SK-MEL-5 (cell line): ENCODE data around the gene TP53I11. TPM values are rescaled to one million over a fixed set of nuclear protein-coding genes. Genes with fewer than 3 reads are reported as not detected.

ENCODE experiments used
- DNase-seq: peaks from one replicate; pipeline ENCODE4 v3.0.0-alpha.2; 2016; ENCODE audit warnings: low read depth, low spot score
- in situ Hi-C: cut with HindIII; loops from 2 replicates; pipeline ENCODE4 v1.10.0; 2016; ENCODE audit warnings: low sequenced_read_pairs, high pct_unique_total_duplicates, low pct_unique_long_range_greater_than_20kb
- total RNA-seq: library from RNA; depleted of rRNA; stranded (reverse); fragments of >200 nt; shearing (Covaris generic); gene quantifications from 2 replicates; pipeline ENCODE4 v1.2.3, GENCODE V29; 2014

TP53I11 gene
- total RNA-seq, 1 experiment from 2014 or later, result 3.2 TPM

DNA sequence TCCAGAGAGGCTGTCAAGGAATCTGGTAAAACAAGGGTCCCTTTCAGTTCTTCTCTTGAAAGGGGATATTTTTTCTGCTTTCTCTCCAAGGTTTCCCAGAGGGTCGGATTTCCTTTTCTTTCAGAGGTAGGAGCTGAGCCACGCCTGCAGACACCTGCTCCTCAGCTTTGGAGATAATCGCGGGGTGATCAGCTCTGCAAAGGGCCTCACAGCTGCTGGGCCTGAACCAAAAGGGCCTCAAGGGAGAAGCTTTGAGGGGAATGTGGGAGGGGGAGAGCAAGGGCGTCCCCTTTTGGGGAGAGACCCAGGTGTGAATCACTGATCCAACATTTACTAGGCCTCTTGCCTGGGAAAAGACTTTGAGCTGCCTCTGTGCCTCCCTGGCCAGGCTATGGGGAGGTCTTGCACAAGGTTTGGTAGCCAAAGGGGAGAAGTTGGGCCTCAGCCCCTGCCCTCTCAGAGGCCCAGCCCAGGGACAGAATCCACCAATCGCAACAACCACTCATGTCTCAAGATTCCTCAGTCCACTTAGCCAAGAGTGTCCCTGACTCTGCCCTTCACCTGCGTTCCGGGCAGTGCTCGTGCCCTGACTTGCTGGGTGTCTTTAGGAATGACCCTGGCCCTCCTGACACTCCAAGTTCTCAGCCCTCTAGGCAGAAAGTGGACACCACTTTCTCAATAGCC lies 14.0 kb upstream of the TP53I11 start:
- in situ Hi-C loops, result no loop called here
- no peak for DNase-seq

DNA sequence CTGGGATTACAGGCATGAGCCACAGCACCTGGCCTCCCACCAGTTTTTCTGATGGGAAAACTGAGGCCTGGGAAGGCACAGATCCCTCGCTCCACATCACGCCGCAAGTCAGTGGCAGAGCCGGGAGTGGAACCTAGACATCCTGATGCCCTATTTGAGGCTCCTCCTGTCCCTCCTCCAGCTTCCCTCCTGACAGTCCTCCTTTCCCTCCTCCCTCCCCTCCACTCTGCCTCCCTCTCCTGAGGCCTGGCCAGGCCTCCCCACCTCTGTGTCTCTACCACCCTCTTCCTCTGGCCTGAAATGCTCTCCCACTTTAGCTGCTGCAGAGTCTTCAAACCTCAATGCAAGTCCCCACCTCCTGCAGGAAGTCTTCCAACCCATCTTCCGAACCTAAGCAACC lies 13.3 kb upstream of the TP53I11 start:
- no peak for DNase-seq
- in situ Hi-C loops, result no loop called here

DNA sequence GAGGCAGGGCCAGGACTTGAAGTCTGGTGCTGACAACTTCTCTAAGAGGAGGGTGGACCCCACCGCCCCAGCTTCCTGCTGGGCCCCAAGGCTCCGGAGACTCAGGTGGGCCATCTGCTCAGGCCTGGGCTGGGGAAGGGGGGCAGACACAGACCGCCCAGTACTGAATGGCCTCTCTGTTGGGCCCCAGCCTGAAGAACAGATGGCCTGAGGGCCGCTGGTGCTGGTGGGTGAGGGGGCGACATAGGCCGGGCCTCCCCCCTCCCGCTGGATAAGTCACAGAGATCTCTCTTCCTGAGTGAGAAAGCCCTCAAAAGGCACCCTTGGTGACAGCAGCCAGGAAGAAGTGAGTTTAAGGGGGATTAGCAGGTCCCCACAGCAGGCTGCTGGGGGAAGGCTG lies 12.5 kb upstream of the TP53I11 start:
- no peak for DNase-seq
- in situ Hi-C loops, result no loop called here

DNA sequence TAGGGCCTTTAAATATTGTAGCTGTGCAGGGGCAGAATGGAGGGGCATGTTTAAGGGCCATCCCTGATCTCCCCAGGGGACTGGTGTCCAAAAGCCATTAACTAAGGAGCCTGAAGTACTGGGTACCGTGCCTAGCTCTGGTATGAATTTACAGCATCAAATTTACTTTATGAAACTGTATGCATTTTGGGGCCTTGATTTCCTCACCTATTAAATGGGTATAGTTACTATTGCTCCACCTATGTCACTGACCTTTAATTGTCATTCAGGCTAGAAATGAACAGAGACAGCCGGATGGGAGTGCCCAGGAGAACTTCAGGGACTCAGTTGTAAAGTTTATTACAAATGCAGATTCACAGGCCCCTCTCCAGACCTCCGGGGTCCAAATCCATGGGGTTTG lies 11.8 kb upstream of the TP53I11 start:
- in situ Hi-C loops, result no loop called here
- no peak for DNase-seq

DNA sequence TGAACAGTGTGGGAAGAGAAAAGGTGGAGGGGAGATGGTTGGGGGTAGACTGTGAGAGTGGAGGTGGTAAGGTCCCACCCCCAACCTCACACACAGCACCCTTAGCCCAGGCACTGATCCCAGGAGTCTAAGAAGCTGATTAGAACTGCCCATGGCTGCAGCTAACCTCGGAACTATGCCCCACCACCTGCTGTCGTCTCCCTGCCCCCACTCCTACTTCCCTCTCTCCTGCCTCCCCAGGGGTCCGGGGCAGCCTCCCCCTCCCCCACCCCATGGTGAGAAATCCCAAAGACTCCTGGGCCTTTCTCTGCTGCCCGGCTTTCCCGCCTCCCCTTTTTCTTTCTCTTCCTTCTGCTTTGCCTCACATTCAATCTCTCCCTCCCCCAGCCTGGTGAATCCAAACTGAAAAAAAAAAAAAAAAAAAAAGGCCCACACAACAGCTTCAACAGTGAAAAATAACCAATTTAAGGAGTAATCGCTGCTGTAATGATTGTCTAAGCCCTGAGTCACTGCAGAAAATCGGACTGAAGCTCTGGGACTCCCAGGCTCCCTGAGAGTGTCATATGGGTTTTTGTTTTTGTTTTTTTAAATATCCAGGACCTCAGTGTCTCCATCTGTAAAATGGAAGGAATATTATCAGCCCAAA lies 9.6 kb upstream of the TP53I11 start:
- DNase-seq, result no peak
- in situ Hi-C loops, result no loop called here

DNA sequence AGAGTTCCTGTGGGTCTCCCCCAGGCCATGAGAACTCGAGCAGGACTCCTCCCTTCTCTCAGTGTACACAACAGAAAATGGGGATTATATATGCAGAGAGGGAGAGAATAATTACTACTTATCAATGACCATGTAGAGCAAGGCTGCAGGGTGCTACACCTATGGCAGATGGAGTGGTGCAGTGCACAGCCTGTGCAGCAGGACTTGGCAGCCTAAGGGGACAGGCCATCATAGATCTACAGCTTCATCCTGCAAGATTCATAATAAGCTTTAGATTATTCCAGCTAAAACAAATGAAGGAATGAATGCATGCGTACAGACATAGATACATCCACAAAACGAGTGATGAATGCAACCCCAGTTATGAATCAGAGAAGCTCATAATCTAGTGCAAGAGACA lies 8.4 kb upstream of the TP53I11 start:
- in situ Hi-C loops, result no loop called here
- no peak for DNase-seq

DNA sequence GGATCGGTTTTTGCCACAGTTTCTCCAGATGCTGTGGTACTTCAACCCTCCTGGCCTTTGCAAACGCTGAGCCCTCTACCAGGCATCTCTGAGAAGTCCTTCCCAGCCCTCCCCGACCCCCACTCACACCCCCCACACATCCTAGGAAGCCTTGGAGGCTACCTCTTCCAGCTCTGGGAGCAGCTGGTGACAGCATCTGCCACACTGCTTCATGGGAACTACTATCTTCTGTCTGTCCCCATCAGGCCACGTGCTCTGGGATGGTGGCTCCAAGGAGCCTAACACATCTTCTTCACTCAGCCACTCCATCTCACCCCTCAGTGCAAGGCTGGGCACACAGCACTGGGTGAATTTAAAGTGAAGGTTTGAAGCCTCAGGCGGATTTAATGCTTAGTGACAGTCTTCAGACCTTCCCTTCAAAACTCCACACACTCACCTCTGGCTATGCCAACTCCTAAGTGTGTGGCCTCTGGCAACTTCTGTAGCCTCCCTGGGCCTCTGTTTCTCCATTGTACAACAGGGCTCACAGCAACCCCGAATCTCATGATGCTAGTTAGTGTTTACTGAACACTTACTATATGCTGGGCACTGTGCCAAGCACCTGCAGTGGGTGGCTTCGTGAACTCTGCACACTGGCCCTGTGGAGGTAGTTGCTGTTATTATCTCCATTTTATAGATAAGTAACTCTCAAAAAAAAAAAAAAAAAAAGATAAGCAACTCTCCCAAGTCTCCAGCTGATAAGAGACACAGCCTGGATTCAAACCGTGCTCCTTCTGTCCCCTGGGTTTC lies 7.3 kb upstream of the TP53I11 start:
- DNase-seq, result no peak
- in situ Hi-C loops, result no loop called here

DNA sequence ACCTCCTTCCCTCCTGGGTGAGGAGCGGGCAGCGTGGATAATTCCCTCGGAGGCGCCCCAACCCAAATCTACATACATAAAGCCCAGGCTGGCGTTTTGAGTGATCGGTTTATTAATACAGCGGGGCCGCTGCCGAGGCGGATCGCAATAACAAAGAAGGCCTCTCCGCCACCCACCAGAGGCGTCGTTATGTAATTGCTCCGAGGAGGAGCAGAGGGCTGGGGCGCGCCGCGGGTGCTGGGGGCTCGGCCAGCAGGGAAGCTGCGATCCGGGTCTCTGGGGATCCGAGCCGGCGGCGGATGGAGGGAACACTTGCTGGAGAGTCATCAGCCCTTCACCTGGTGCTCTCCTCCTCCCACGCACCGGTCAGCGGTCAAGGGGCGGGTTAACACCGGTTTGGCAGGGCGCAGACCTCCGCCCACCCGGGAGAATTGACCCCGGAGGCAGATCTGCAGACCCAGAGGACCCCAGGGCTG lies 6.4 kb upstream of the TP53I11 start:
- no peak for DNase-seq
- in situ Hi-C loops, result no loop called here

DNA sequence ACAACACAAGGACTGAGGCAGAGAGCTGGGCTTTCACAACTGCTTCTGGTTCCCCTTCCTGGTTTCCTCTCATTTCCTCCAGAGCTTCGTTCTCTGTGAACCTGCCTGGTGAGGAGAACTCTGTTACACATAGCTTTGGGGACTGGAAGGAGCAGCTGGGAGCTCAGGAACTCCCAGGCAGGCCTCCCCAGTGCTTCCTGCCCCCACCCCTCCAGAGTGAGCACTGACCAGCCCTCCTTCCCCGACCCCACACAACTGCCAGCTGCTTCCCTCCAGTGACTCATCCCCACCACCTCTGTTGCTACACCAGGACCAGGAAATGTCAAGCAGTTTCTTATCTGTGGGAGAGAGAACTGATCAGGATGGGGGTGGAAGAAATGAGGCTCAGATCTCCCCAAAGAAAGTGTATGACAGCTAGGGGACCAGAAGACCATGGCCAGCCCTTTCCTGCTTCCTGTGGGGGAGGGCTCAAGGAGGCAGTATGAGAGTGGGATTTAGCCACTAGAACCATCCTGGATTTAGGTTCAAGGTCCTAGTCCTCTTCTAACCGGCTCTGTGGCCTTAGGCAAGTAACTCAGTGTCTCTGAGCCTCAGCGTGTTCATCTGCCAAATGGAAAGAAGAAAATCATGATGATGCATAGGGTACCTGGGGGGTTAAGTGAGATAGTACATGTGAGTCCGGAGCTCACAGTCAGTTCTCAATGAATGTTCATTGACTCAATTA lies 4.5 kb upstream of the TP53I11 start:
- peak; percentile 28 for DNase-seq
- in situ Hi-C loops, result no loop called here

DNA sequence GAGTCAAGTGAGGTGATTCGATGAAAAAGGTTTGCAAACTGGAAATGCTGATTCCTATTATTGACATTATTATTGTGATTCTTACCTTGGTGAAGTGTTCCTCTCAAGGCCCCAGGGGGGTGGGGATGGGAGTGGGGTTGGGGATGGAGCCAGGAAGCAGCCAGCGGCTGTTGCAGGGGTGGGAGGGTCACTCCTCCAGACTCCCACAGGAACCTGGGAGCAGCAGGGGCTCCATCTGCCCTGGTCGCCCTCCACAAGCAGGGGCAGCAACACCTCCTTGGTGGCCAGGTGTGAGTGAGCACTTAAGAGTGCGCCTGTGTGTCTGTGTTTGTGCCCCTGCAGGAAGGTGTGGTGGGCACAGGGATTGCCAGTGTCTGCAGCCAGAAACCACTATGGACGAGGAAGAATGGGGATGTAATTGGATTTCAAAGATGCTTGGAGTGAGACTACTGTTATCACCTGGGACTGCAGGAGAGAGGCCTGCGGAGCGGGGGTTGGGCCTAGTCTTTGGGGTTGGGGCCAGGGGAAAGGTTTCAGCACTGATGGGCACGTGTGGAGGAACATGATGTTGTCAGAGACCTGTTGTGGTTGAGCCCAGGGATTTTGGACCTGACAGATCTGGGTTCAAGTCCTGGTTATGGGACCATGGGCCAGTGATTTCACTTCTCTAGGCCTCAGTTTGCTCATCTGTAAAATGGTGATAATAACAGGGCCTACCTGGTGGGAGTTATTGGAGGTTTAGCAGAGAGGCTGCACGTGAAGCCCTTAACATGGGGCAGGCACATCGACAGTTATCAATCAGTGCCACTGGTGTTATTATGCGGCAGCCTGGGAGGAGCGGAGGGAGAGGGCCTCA lies 3.6 kb upstream of the TP53I11 start:
- in situ Hi-C loops, result no loop called here
- DNase-seq, result no peak

DNA sequence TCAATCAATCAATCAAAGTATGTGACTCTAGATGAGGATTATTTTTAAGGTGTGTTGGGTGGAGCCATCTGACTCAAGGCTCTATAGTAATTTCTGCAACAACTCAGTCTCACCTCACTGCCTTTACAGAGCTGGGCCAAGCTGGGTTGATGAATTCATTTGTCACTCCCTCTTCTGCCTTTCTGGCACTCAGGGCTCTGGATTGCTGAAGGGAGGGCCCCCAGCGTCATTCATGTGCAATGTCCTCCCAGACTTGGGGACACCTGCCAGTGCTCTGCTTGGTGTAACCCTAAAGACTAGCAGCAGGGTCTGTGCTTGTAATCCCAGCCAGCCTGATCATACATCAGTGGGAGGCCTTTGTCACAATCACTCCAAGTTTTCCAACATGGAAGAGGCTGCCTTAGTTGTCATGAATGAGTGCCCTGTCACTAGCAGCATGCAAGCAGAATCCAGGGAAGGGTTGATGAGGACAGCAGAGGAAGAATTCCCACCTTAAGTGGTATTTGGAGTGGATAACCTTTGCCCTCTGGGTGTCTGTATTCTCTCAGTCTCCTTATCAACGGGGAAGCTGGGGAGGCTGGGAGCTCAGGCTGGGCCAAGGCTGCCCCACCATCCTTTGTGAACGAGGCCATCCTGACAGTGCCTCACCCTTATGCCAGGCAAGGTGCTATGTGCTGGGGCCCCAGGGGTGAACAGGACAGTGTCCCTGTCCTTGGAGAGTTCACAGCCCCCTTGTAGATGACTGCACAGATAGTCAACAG lies 2.0 kb upstream of the TP53I11 start:
- DNase-seq, result no peak
- in situ Hi-C loops, result no loop called here

DNA sequence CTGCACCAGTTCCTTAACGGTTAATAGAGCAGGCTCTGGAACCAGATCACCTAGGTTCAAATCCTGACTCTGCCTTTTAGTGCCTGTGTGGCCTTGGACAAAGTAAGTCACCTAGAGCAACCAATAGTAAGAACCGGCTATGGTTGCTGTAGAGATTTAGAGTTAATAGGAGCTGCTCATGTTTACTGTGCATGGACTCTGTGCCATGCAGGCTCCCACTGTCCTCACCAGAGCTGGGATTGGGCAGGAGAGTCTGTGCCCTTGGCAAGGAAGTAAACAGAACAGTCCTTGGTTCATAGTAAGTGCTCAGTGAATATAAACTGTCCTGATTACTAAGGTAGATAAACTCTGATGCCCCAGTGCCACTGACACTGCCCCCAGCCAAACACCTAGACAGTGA lies 1.4 kb upstream of the TP53I11 start:
- no peak for DNase-seq
- in situ Hi-C loops, result no loop called here

DNA sequence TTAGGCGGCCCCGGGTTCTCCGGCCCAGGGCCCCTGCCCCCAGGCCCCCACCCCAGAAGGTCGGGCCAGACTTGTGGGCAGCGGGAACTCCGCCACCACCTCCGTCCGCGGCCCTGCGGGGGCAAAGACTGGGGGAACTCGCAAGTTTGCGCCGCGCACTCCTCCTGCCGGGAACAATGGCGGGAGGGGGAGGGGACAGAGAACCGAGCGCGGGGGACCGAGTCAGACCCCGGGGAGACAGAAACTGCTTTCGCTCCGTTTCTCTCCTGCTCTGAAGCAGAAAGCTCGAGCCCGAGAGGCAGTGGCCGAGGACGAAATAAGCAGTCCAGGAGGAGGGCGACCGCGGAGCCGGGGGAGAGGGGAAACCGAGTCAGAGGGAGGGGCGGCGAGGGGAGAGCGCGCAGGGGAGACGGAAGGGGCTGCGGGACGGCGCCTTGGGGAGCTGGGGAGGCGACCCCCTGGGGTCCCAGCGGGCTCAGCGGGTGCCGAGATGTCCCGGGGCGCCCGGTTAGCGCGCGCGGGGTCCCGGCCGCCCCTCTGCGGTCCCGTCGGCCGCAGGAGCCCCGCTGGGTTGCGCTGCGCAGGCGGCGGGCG lies 555 bp downstream of the TP53I11 start:
- in situ Hi-C loops, result no loop called here
- no peak for DNase-seq

DNA sequence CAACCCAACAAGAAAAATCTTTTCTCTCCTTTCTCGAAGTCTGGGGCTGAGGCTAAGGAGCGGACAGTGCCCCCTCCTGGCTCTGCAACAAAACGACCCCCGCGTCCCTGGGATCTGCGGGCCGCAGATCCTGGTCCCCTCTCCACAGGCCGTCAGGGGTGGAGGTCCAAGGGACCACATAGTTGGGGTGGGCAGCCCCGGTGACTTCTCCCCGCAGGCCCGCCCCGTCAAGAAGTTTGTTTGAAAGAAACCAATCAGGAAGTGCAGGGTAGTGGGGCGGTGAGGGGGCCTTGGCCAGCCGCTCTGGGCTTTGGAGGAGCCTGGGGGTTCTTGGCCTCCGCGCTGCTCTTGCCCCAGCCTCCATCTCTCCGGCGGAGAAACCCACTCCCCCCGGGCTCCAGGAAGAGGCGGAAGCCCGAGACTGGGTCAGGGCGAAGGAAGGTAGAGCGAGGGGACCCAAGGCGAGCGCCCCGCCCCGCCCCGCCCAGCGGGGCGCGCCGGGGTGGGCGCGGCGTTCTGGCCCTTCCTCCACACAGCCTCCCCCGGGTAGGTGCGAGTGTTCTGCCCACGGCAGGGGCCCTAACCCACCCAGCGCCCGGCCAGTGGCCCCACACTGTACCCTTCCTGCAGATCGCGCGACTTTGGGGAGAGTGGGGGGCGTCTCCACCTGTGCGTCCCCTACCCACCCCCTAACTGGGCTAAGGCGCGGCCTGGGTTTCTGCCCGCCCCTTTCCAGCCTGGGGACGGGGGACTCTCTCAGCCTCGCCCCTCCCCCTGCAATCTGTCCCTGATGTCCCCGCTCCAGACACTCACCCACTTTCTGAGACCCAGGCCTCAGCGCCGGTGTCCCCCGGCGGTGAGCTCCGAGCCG lies 1.3 kb downstream of the TP53I11 start:
- in situ Hi-C loops, result no loop called here
- peak; percentile 40 for DNase-seq

DNA sequence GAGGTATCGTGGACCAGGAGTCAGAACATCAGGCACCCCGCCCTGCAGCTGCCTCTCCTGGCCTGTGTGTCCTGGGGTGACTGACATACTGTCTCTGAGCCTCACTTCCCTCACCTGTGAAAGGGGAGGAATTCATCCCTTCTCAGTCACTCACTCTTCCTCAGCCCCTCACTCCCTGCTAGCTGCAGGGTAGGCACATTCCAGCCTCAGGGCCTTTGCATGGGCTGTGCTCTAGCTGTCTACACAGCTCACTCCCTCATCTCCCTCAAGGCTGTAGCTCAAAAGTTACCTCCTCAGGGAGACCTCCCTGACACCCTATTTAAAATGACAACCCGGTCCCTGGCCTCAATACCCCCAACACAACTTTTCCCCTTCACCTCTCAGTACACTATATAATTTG lies 2.5 kb downstream of the TP53I11 start:
- no peak for DNase-seq
- in situ Hi-C loops, result no loop called here
